PC-3 (cell line): ENCODE results near the gene KCTD17. TPM values are rescaled to one million over a fixed set of nuclear protein-coding genes. Genes with fewer than 3 reads are reported as not detected.

Experiments
- ATAC-seq: fragments of 200-7000 bp; cut with Tn5 transposase; 2 replicates; pipeline ENCODE4 v1.9.1; 2020; ENCODE audit warnings: mild to moderate bottlenecking, moderate library complexity
- BruUV-seq: library from RNA; stranded (reverse); fragments of 400-500 nt; replicated peaks from 2 replicates; lab custom pipeline; 2021; lab: Mats Ljungman, UMichigan
- CTCF ChIA-PET: fragments of 300-600 bp; sonication (Branson Sonifier 250); formaldehyde crosslinking; loops from one replicate; lab custom pipeline; 2022; ENCODE audit warnings: antibody characterized with exemption; lab: Charles Lee
- POLR2A ChIA-PET: fragments of 300-600 bp; sonication (Branson Sonifier 250); formaldehyde crosslinking; loops from one replicate; lab custom pipeline; 2022; ENCODE audit warnings: antibody characterized with exemption; ENCODE audit not compliant: unreplicated experiment; lab: Charles Lee
- DNase-seq: peaks from one replicate; pipeline ENCODE4 v3.0.0-alpha.2; 2015
- H2AFZ ChIP-seq: fragments of 300-600 bp; sonication (generic); 2 replicates; pipeline ENCODE4 v1.6.0; 2016; ENCODE audit warnings: antibody characterized with exemption, low read length
- H3F3A ChIP-seq: fragments of 300-600 bp; sonication (generic); one replicate; pipeline ENCODE4 v1.6.0; 2017; ENCODE audit warnings: antibody characterized with exemption, low read length, control low read depth, mild to moderate bottlenecking; ENCODE audit not compliant: unreplicated experiment
- H3K27ac ChIP-seq: fragments of 300-600 bp; sonication (generic); 2 replicates; pipeline ENCODE4 v1.5.1; 2016; ENCODE audit warnings: mild to moderate bottlenecking, low read length
- H3K27me3 ChIP-seq: fragments of 300-600 bp; sonication (generic); 2 replicates; pipeline ENCODE4 v1.6.1; 2016; ENCODE audit warnings: low read length, mixed read lengths
- H3K36me3 ChIP-seq: fragments of 300-600 bp; sonication (generic); 2 replicates; pipeline ENCODE4 v1.6.1; 2016; ENCODE audit warnings: low read depth, mixed run types, low read length, mixed read lengths
- H3K4me1 ChIP-seq: fragments of 300-600 bp; sonication (generic); 2 replicates; pipeline ENCODE4 v1.5.1; 2016; ENCODE audit warnings: low read length; ENCODE audit not compliant: insufficient read depth
- H3K4me2 ChIP-seq: fragments of 300-600 bp; sonication (generic); 2 replicates; pipeline ENCODE4 v1.6.0; 2016; ENCODE audit warnings: low read length
- H3K4me3 ChIP-seq: fragments of 300-600 bp; sonication (generic); 2 replicates; pipeline ENCODE4 v1.5.1; 2016; ENCODE audit warnings: mild to moderate bottlenecking, low read length, mixed read lengths
- H3K79me2 ChIP-seq: fragments of 300-600 bp; sonication (generic); 2 replicates; pipeline ENCODE4 v1.6.1; 2017; ENCODE audit warnings: low read length, mixed read lengths
- H3K9ac ChIP-seq: fragments of 300-600 bp; sonication (generic); 2 replicates; pipeline ENCODE4 v1.6.0; 2016; ENCODE audit warnings: mild to moderate bottlenecking, low read length
- H3K9me2 ChIP-seq: fragments of 300-600 bp; sonication (generic); replicated peaks from 2 replicates; pipeline ENCODE4 v1.6.1; 2016; ENCODE audit warnings: mixed run types, low read length, mixed read lengths
- H3K9me3 ChIP-seq: fragments of 300-600 bp; sonication (generic); 2 replicates; pipeline ENCODE4 v1.6.1; 2016; ENCODE audit warnings: low read length, mixed read lengths
- H4K20me1 ChIP-seq: fragments of 300-600 bp; sonication (generic); 2 replicates; pipeline ENCODE4 v1.6.1; 2016; ENCODE audit warnings: low read length, mixed read lengths
- CTCF ChIP-seq: fragments of 300-600 bp; sonication (generic); conservative IDR thresholded peaks from 2 replicates; pipeline ENCODE4 v1.5.1; 2017; ENCODE audit warnings: antibody characterized with exemption, low read depth, mild to moderate bottlenecking, low read length
- EZH2 ChIP-seq: fragments of 300-600 bp; sonication (generic); IDR thresholded peaks from one replicate; pipeline ENCODE4 v1.6.1; 2017; ENCODE audit warnings: antibody characterized with exemption, mild to moderate bottlenecking, low read length; ENCODE audit not compliant: unreplicated experiment
- EZH2phosphoT487 ChIP-seq: fragments of 300-600 bp; sonication (generic); IDR thresholded peaks from 2 replicates; pipeline ENCODE4 v1.6.1; 2018; ENCODE audit warnings: mild to moderate bottlenecking, antibody characterized with exemption, low read length, borderline replicate concordance
- intact Hi-C: fragments of 100-400 bp; cut with micrococcal nuclease; formaldehyde crosslinking; loops from 2 replicates; pipeline ENCODE4 v1.9.0; 2023
- total RNA-seq: library from RNA; depleted of rRNA; stranded (reverse); fragments of >200 nt; gene quantifications from 2 replicates; pipeline ENCODE4 v1.2.3, GENCODE V29; 2014

Gene KCTD17
- total RNA-seq, 1 experiment from 2014 or later: 25.9 TPM

DNA sequence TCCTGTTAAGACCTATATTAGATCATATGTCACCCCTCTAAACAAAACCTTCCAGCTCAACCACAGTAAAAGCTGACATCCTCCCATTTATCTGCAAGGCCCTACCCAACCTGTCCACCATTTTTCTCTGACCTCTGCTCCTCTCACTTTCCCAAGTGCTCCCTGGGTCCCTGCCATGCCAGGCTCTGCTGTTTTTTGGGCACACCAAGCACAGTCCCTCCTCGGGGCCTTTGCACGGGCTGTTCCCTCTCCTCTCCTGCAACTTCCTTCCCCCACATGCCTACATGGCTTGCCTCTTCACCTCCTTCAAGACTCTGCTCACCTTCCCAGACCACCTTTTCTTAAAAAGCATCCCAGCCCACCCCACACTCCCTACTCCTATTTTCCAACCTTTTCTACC lies 42.1 kb upstream of the KCTD17 start:
- H3K4me1 ChIP-seq: peaks cover 4% of the 10 kb centered on the region; the same call in 1 of the 2 replicates
- TF ChIP-seq EZH2 (no peak), EZH2phosphoT487 (no peak)
- no peaks in the 10 kb centered on the region for H3K9me2 ChIP-seq
- H3K36me3 ChIP-seq: no peaks in the 10 kb centered on the region
- H4K20me1 ChIP-seq: no peaks in the 10 kb centered on the region
- H3K9me3 ChIP-seq: no peaks in the 10 kb centered on the region
- H3K9ac ChIP-seq: no peak overlapping the region
- intact Hi-C loops: no loop called here
- no peaks in the 10 kb centered on the region for H3F3A ChIP-seq
- no peak overlapping the region for H3K27ac ChIP-seq
- no peaks in the 10 kb centered on the region for H3K79me2 ChIP-seq
- no peak overlapping the region for H3K4me3 ChIP-seq
- no peak overlapping the region for H3K4me2 ChIP-seq
- H3K27me3 ChIP-seq: peaks cover 4% of the 10 kb centered on the region; the same call in 1 of the 2 replicates
- no peak for DNase-seq
- no TSS peak for BruUV-seq
- no peak overlapping the region for H2AFZ ChIP-seq
- ATAC-seq: no peak
- ChIA-PET POLR2A (no interaction called here), CTCF (no interaction called here)

- no peaks in the 10 kb centered on the region for H3K9me3 ChIP-seq
- H3K27me3 ChIP-seq: peaks cover 2% of the 10 kb centered on the region; the same call in 1 of the 2 replicates
- no peak overlapping the region for H2AFZ ChIP-seq
- H3F3A ChIP-seq: no peaks in the 10 kb centered on the region
- no peaks in the 10 kb centered on the region for H3K9me2 ChIP-seq
- no peak overlapping the region for H3K27ac ChIP-seq
- DNase-seq (no peak), ATAC-seq (no peak)
- H3K4me1 ChIP-seq: peaks cover 4% of the 10 kb centered on the region; the same call in 1 of the 2 replicates
- H3K9ac ChIP-seq: no peak overlapping the region
- no peak overlapping the region for H3K4me2 ChIP-seq
- intact Hi-C loops: no loop called here
- no peaks in the 10 kb centered on the region for H3K36me3 ChIP-seq
- TF ChIP-seq EZH2 (no peak), EZH2phosphoT487 (no peak), CTCF (no peak)
- no peaks in the 10 kb centered on the region for H3K79me2 ChIP-seq
- CTCF ChIA-PET: no interaction called here
- H3K4me3 ChIP-seq: no peak overlapping the region
- no TSS peak for BruUV-seq
- POLR2A ChIA-PET: no interaction called here
- no peaks in the 10 kb centered on the region for H4K20me1 ChIP-seq
These were observed 41.4 kb upstream of the KCTD17 start for GRCh38 chr22:37010174-37010573.

DNA sequence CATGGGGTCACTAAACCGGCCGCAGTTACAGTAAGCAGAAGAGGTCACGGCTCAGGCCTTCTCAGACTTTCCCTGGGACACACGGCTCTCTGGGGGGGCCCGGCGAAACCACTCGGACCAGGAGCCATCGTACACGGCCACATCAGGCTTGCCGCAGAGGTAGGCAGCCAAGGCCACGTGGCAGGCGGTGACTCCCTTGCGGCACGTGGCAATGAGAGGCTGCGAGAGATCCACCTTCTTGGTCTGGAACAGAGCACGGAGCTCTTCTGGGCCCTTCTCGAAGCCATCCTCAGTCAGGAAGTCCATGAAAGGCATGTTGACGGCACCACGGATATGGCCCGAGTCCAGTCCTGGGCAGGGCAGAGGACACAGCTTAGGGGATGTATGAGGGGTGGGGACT lies 40.6 kb upstream of the KCTD17 start:
- Histone ChIP-seq H3K4me1 (peaks cover 4% of the 10 kb centered on the region; the same call in 1 of the 2 replicates), H3K4me3 (no peak overlapping the region), H4K20me1 (no peaks in the 10 kb centered on the region), H3K27ac (no peak overlapping the region), H3K9ac (no peak overlapping the region), H3K36me3 (no peaks in the 10 kb centered on the region), H3K9me3 (no peaks in the 10 kb centered on the region), H3K4me2 (no peak overlapping the region), H3K9me2 (no peaks in the 10 kb centered on the region), H3F3A (no peaks in the 10 kb centered on the region), H3K27me3 (no peaks in the 10 kb centered on the region), H2AFZ (no peak overlapping the region), H3K79me2 (no peaks in the 10 kb centered on the region)
- no peak for DNase-seq
- no peak for TF ChIP-seq EZH2phosphoT487
- ATAC-seq: no peak
- intact Hi-C loops: no loop called here
- no TSS peak for BruUV-seq
- POLR2A ChIA-PET: no interaction called here
- CTCF ChIA-PET: no interaction called here

DNA sequence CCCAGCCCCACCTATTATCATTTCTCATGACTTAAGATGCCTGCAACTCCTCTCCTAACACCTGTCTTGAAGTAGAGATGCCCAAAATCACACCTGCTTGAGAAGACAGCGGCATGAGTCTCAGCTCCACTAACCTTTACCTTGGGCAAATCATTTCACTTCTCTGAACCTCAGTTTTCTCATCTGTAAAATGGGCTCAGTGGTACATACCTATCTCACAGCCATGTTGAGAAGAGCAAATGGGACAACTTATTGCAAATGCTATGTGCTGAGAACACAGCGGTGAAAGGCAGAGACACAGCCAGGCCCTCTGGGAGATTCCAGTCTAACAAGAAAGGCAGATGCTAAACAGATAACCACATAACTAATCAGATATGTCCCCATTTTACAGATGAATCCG lies 40.1 kb upstream of the KCTD17 start:
- Histone ChIP-seq H3K9ac (no peak overlapping the region), H3K27ac (no peak overlapping the region), H3K79me2 (no peaks in the 10 kb centered on the region), H3K4me3 (no peak overlapping the region), H3K27me3 (no peaks in the 10 kb centered on the region), H3K4me1 (peaks cover 4% of the 10 kb centered on the region; the same call in 1 of the 2 replicates), H3K4me2 (no peak overlapping the region), H3F3A (no peaks in the 10 kb centered on the region), H3K9me2 (no peaks in the 10 kb centered on the region), H2AFZ (no peak overlapping the region), H4K20me1 (no peaks in the 10 kb centered on the region), H3K9me3 (no peaks in the 10 kb centered on the region), H3K36me3 (no peaks in the 10 kb centered on the region)
- intact Hi-C loops: no loop called here
- ATAC-seq (no peak), DNase-seq (no peak)
- TF ChIP-seq EZH2phosphoT487 (no peak), CTCF (no peak), EZH2 (no peak)
- BruUV-seq: no TSS peak
- ChIA-PET CTCF (no interaction called here), POLR2A (no interaction called here)
